H1 (cell line): ENCODE results near the gene ST8SIA2. TPM values are rescaled to one million over a fixed set of nuclear protein-coding genes. Genes with fewer than 3 reads are reported as not detected.

ENCODE experiments used
- CTCF ChIA-PET: fragments of 300-600 bp; sonication (Branson Sonifier 250); formaldehyde crosslinking; loops from one replicate; lab custom pipeline; 2021; ENCODE audit not compliant: partially characterized antibody; lab: Charles Lee
- POLR2A ChIA-PET: fragments of 300-600 bp; sonication (Branson Sonifier 250); formaldehyde crosslinking; loops from one replicate; lab custom pipeline; 2021; ENCODE audit warnings: inconsistent platforms; ENCODE audit not compliant: partially characterized antibody; lab: Charles Lee
- DNase-seq, 2 experiments: peaks; one replicate each; pipeline versions ENCODE4 v3.0.0 to v3.0.0-alpha.2; 2010 to 2022; ENCODE audit warnings: low spot score in 2 of 2, low read depth in 1 of 2, mixed read lengths in 1 of 2
- FAIRE-seq: peaks from 2 replicates; lab custom pipeline; 2011; peaks lifted over from hg19 to GRCh38; lab: Jason Lieb, UNC
- H2AFZ ChIP-seq: 2 replicates; pipeline ENCODE4 v1.8.1; 2012; ENCODE audit warnings: low read length, inconsistent platforms
- H2AK5ac ChIP-seq: 2 replicates; pipeline ENCODE4 v1.6.1; 2013; ENCODE audit warnings: low read depth, low read length
- H2BK120ac ChIP-seq: replicated peaks from 2 replicates; pipeline ENCODE3; 2013; ENCODE audit warnings: low read depth, low read length, inconsistent platforms
- H2BK12ac ChIP-seq: 2 replicates; pipeline ENCODE4 v1.6.1; 2013; ENCODE audit warnings: low read depth, low read length
- H2BK15ac ChIP-seq: 2 replicates; pipeline ENCODE4 v1.6.1; 2013; ENCODE audit warnings: low read length
- H2BK20ac ChIP-seq: 2 replicates; pipeline ENCODE4 v1.6.1; 2013; ENCODE audit warnings: low read length
- H2BK5ac ChIP-seq: 2 replicates; pipeline ENCODE4 v1.6.1; 2013; ENCODE audit warnings: low read depth, low read length
- H3K14ac ChIP-seq: 2 replicates; pipeline ENCODE4 v1.6.1; 2013; ENCODE audit warnings: inconsistent platforms; ENCODE audit not compliant: insufficient read length
- H3K18ac ChIP-seq: 2 replicates; pipeline ENCODE4 v1.6.1; 2013; ENCODE audit warnings: low read length; ENCODE audit errors: extremely low read depth
- H3K23ac ChIP-seq: 2 replicates; pipeline ENCODE4 v1.6.1; 2013; ENCODE audit warnings: inconsistent platforms; ENCODE audit not compliant: insufficient read length
- H3K23me2 ChIP-seq: 2 replicates; pipeline ENCODE4 v1.6.1; 2013; ENCODE audit warnings: low read depth, low read length
- H3K27ac ChIP-seq: 2 replicates; pipeline ENCODE4 v1.6.1; 2011; ENCODE audit warnings: low read depth, low read length, inconsistent platforms
- H3K27me3 ChIP-seq, 4 experiments: replicated peaks in 1 of 4; 1 replicate in 1 of 4; 2 replicates in 3 of 4; pipeline versions ENCODE4 v1.6.1 to v1.8.1; 2011 to 2013; ENCODE audit warnings: low read length in 3 of 4, mild to moderate bottlenecking in 3 of 4, inconsistent platforms in 2 of 4, mixed read lengths in 2 of 4, moderate library complexity in 1 of 4; ENCODE audit not compliant: control insufficient read depth in 3 of 4, insufficient read depth in 3 of 4; ENCODE audit errors: extremely low read depth in 1 of 4
- H3K36me3 ChIP-seq, 4 experiments: 2 replicates each; pipeline versions ENCODE4 v1.6.1 to v1.8.1; 2011 to 2013; ENCODE audit warnings: mild to moderate bottlenecking in 4 of 4, low read length in 3 of 4, moderate library complexity in 2 of 4, control low read depth in 1 of 4, inconsistent platforms in 1 of 4; ENCODE audit not compliant: insufficient read depth in 4 of 4, control insufficient read depth in 2 of 4
- H3K4ac ChIP-seq: replicated peaks from 2 replicates; pipeline ENCODE3; 2013; ENCODE audit warnings: low read length, low read depth, mixed read lengths, inconsistent platforms; ENCODE audit not compliant: insufficient read length
- H3K4me1 ChIP-seq, 4 experiments: replicated peaks in 1 of 4; 1 replicate in 1 of 4; 2 replicates in 3 of 4; pipeline versions ENCODE4 v1.6.1 to v1.8.1; 2011 to 2013; ENCODE audit warnings: low read length in 3 of 4, inconsistent platforms in 2 of 4, mixed read lengths in 1 of 4; ENCODE audit not compliant: insufficient read depth in 4 of 4, control insufficient read depth in 3 of 4
- H3K4me2 ChIP-seq, 2 experiments: 2 replicates each; pipeline versions ENCODE4 v1.6.1 to v1.8.1; 2011 to 2013; ENCODE audit warnings: low read depth in 2 of 2, low read length in 2 of 2, control low read depth in 1 of 2, inconsistent platforms in 1 of 2, mild to moderate bottlenecking in 1 of 2; ENCODE audit not compliant: insufficient read depth in 1 of 2
- H3K4me3 ChIP-seq, 4 experiments: fragments of 200-600, 300-600 bp in 1 of 4; sonication (generic), shearing (Covaris generic), sonication (Bioruptor Twin) in 1 of 4; 2 replicates each; pipeline versions ENCODE4 v1.5.1 to v1.8.1; 2011 to 2016; ENCODE audit warnings: low read length in 4 of 4, low read depth in 3 of 4, control low read depth in 2 of 4, inconsistent platforms in 2 of 4, mild to moderate bottlenecking in 2 of 4, mixed read lengths in 1 of 4, moderate library complexity in 1 of 4; ENCODE audit not compliant: insufficient read depth in 2 of 4; ENCODE audit errors: extremely low read depth in 1 of 4
- H3K56ac ChIP-seq: replicated peaks from 2 replicates; pipeline ENCODE3; 2013; ENCODE audit warnings: low read depth, mild to moderate bottlenecking, mixed read lengths, low read length, inconsistent platforms; ENCODE audit not compliant: insufficient read length
- H3K79me1 ChIP-seq: 2 replicates; pipeline ENCODE4 v1.6.1; 2013; ENCODE audit warnings: low read depth, low read length, control low read depth
- H3K79me2 ChIP-seq, 2 experiments: 2 replicates each; pipeline versions ENCODE4 v1.6.1 to v1.8.1; 2012 to 2013; ENCODE audit warnings: low read length in 2 of 2, mild to moderate bottlenecking in 2 of 2, inconsistent platforms in 1 of 2; ENCODE audit not compliant: insufficient read depth in 2 of 2, control insufficient read depth in 1 of 2
- H3K9ac ChIP-seq, 4 experiments: replicated peaks in 1 of 4; 1 replicate in 1 of 4; 2 replicates in 3 of 4; pipeline versions ENCODE4 v1.6.1 to v1.8.1; 2011 to 2013; ENCODE audit warnings: low read depth in 3 of 4, low read length in 3 of 4, control low read depth in 2 of 4, mild to moderate bottlenecking in 2 of 4, moderate library complexity in 2 of 4, inconsistent platforms in 1 of 4; ENCODE audit errors: extremely low read depth in 1 of 4
- H3K9me3 ChIP-seq, 2 experiments: 2 replicates each; pipeline versions ENCODE4 v1.6.1 to v1.8.1; 2012 to 2013; ENCODE audit warnings: mild to moderate bottlenecking in 2 of 2, moderate library complexity in 2 of 2, control low read depth in 1 of 2, inconsistent platforms in 1 of 2, low read depth in 1 of 2, low read length in 1 of 2, mixed read lengths in 1 of 2; ENCODE audit not compliant: insufficient read depth in 2 of 2
- H4K20me1 ChIP-seq, 2 experiments: replicated peaks in 1 of 2; 2 replicates each; pipeline versions ENCODE3 to v1.8.1; 2011 to 2013; ENCODE audit warnings: inconsistent platforms in 2 of 2, low read length in 2 of 2, mild to moderate bottlenecking in 1 of 2; ENCODE audit not compliant: insufficient read depth in 2 of 2, control insufficient read depth in 1 of 2
- H4K5ac ChIP-seq: 2 replicates; pipeline ENCODE4 v1.6.1; 2013; ENCODE audit warnings: low read length, low read depth, mixed read lengths, inconsistent platforms; ENCODE audit not compliant: insufficient read length
- H4K8ac ChIP-seq: 2 replicates; pipeline ENCODE4 v1.8.0; 2013; ENCODE audit warnings: mild to moderate bottlenecking, moderate library complexity, low read length, inconsistent platforms; ENCODE audit not compliant: insufficient read depth; ENCODE audit errors: extremely low read depth
- H4K91ac ChIP-seq: replicated peaks from 2 replicates; pipeline ENCODE3; 2013; ENCODE audit warnings: low read length, mixed read lengths, inconsistent platforms; ENCODE audit not compliant: insufficient read length
- RNF2 ChIP-seq: fragments of 200-900, 300-1000 bp; sonication (generic); IDR thresholded peaks from 2 replicates; pipeline ENCODE4 v1.7.1; 2016; ENCODE audit warnings: borderline replicate concordance, low read depth, mild to moderate bottlenecking, antibody characterized with exemption, low read length; ENCODE audit not compliant: poor library complexity, severe bottlenecking; ENCODE audit errors: missing control alignments
- SRF ChIP-seq: IDR thresholded peaks from 2 replicates; pipeline ENCODE4 v1.6.1; 2011; ENCODE audit warnings: mild to moderate bottlenecking, low read depth, low read length, moderate library complexity
- YY1 ChIP-seq: IDR thresholded peaks from 2 replicates; pipeline ENCODE4 v1.6.1; 2011; ENCODE audit warnings: low read depth, mild to moderate bottlenecking, low read length
- WGBS, 2 experiments: shearing (Covaris generic) in 1 of 2; methylation state at CpG; one replicate each; pipeline versions ENCODE4 v1.1.6 to v1.1.7; 2013 to 2015; ENCODE audit warnings: low lambda C conversion rate in 2 of 2, mixed read lengths in 2 of 2, inconsistent platforms in 1 of 2, low coverage in 1 of 2, missing lambda C conversion rate in 1 of 2; ENCODE audit not compliant: insufficient replicate concordance in 2 of 2, insufficient coverage in 1 of 2, insufficient read length in 1 of 2; ENCODE audit errors: extremely low coverage in 1 of 2, missing lambda C conversion rate in 1 of 2; 5-methylcytosine and 5-hydroxymethylcytosine counted together
- polyA plus RNA-seq, 7 experiments: library from polyadenylated mRNA; depleted of rRNA in 3 of 7; stranded (reverse) in 5 of 7; unstranded in 2 of 7; fragments of >200 nt in 5 of 7; fragments of 200-250 nt in 2 of 7; gene quantifications; 1 replicate in 5 of 7; 2 replicates in 1 of 7; 4 replicates in 1 of 7; pipeline versions ENCODE4 v1.2.1 to v1.2.3, GENCODE V29; 2011 to 2013; ENCODE audit warnings: missing spikeins in 2 of 7, mixed read lengths in 2 of 7
- total RNA-seq: library from RNA; stranded (reverse); fragmentation: NEBNext Ultra II Directional; extraction: Animal tissue kit (Norgen Biotek cat#: 25700); gene quantifications from 2 replicates; pipeline ENCODE4 v1.2.1, GENCODE V29; 2021

ST8SIA2 gene
- total and polyA plus RNA-seq, 2 of the 8 experiments (the other 6 are each of a cell fraction or from before 2014, with no cell fraction given): 3.0 to 4.5 TPM

DNA sequence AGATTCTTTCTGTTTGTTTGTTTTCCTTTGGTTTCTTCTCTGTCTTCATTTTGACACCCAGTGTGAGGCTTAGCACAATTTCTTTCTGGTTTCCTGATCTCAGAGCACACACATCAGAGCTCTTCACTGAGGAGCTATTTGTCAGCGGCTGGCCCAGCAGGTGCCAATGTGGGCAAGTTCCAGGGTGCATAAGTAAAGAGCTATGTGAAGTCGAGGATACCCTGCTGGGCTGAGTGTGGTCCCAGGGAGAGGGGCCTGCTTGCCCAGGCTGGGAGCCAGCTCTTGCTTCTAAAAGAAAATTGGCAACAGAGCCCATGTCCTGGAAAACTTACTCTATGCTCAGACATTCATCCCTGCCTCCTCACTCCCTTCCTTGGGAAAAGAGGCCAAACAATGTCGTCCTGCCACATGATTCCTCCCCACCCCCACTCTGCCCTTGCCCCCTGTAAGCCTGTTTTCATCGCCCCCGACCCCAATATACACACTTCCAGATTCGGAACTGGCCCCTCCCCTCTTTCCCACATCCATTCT lies 101.2 kb downstream of the ST8SIA2 start:
- no peak overlapping the region for H2AFZ ChIP-seq
- H3K9me3 ChIP-seq: no peaks in the 10 kb centered on the region
- H3K27me3 ChIP-seq: no peaks in the 10 kb centered on the region
- H3K4me1 ChIP-seq: no peaks in the 10 kb centered on the region
- no peak overlapping the region for H2AK5ac ChIP-seq
- ChIA-PET POLR2A (no interaction called here), CTCF (no interaction called here)
- no peak overlapping the region for H3K9ac ChIP-seq
- no peak overlapping the region for H3K4me3 ChIP-seq
- peaks cover under 1% of the 10 kb centered on the region; the same call in 1 of the 2 replicates for H3K23me2 ChIP-seq
- H2BK5ac ChIP-seq: no peak overlapping the region
- H3K27ac ChIP-seq: no peak overlapping the region
- H3K79me2 ChIP-seq: no peaks in the 10 kb centered on the region
- no peak overlapping the region for H3K18ac ChIP-seq
- TF ChIP-seq YY1: no peak
- TF ChIP-seq SRF: no peak
- TF ChIP-seq RNF2: no peak
- no peak for FAIRE-seq
- no peak overlapping the region for H4K5ac ChIP-seq
- no peak overlapping the region for H2BK20ac ChIP-seq
- H3K79me1 ChIP-seq: no peaks in the 10 kb centered on the region
- no peak overlapping the region for H2BK12ac ChIP-seq
- DNase-seq: peak in 1 of 2 experiments; percentile 28
- no peak overlapping the region for H3K14ac ChIP-seq
- no peak overlapping the region for H2BK120ac ChIP-seq
- no peak overlapping the region for H3K4me2 ChIP-seq
- no peak overlapping the region for H4K8ac ChIP-seq
- no peak overlapping the region for H3K23ac ChIP-seq
- H4K20me1 ChIP-seq: no peaks in the 10 kb centered on the region
- no peak overlapping the region for H2BK15ac ChIP-seq
- H3K4ac ChIP-seq: no peak overlapping the region
- H3K36me3 ChIP-seq: no peaks in the 10 kb centered on the region
- no peak overlapping the region for H3K56ac ChIP-seq
- WGBS, 2 experiments: 71% methylated on average over 6 of the region's 6 CpGs; no CpG with 5 or more reads in 1 of the 2 experiments
- no peak overlapping the region for H4K91ac ChIP-seq
